CD4-positive, alpha-beta T cell (primary cell): ENCODE data around the gene HSFX4. TPM values are rescaled to one million over a fixed set of nuclear protein-coding genes. Genes with fewer than 3 reads are reported as not detected.
"Not testable (repeated sequence)": the region's sequence is repeated elsewhere in the genome, so short reads cannot be mapped to it uniquely, and the experiment has no call there.

ENCODE experiments used
- ATAC-seq: fragments of 200-7000 bp; cut with Tn5 transposase; one replicate; pipeline ENCODE4 v1.10.0; 2022; ENCODE audit warnings: mild to moderate bottlenecking; ENCODE audit not compliant: poor library complexity
- CTCF ChIA-PET: fragments of 350-600 bp; sonication (Branson Sonifier 250); formaldehyde crosslinking; loops from one replicate; lab custom pipeline; 2021; ENCODE audit warnings: antibody characterized with exemption, inconsistent platforms; lab: Charles Lee
- POLR2A ChIA-PET: fragments of 350-600 bp; sonication (Branson Sonifier 250); formaldehyde crosslinking; loops from one replicate; lab custom pipeline; 2021; ENCODE audit warnings: antibody characterized with exemption, inconsistent platforms; lab: Charles Lee
- DNase-seq, 14 experiments: peaks; one replicate each; pipeline ENCODE4 v3.0.0-alpha.2; 2013 to 2020; ENCODE audit warnings: mixed read lengths in 2 of 14
- H3K27ac ChIP-seq, 2 donors: one replicate each; pipeline versions ENCODE4 v1.5.1 to v1.7.0; 2013; ENCODE audit warnings: low read length in 2 of 2, low read depth in 1 of 2, mild to moderate bottlenecking in 1 of 2
- H3K27me3 ChIP-seq, 2 experiments: 1 replicate in 1 of 2; 2 replicates in 1 of 2; pipeline versions ENCODE4 v1.6.1 to v1.7.0; 2013; ENCODE audit warnings: low read length in 2 of 2, control low read depth in 1 of 2, mild to moderate bottlenecking in 1 of 2, moderate library complexity in 1 of 2; ENCODE audit not compliant: insufficient read depth in 2 of 2, control insufficient read depth in 1 of 2
- H3K36me3 ChIP-seq: one replicate; pipeline ENCODE4 v1.6.1; 2013; ENCODE audit warnings: low read length, control low read depth; ENCODE audit not compliant: insufficient read depth
- H3K4me1 ChIP-seq: one replicate; pipeline ENCODE4 v1.6.1; 2013; ENCODE audit warnings: low read length, control low read depth; ENCODE audit not compliant: insufficient read depth
- H3K4me3 ChIP-seq: one replicate; pipeline ENCODE4 v1.5.1; 2013; ENCODE audit warnings: mild to moderate bottlenecking, low read length, moderate library complexity
- H3K9me3 ChIP-seq, 2 experiments: 1 replicate in 1 of 2; 2 replicates in 1 of 2; pipeline versions ENCODE4 v1.6.1 to v1.7.0; 2013; ENCODE audit warnings: low read length in 2 of 2, mild to moderate bottlenecking in 2 of 2, control low read depth in 1 of 2, moderate library complexity in 1 of 2; ENCODE audit not compliant: control insufficient read depth in 1 of 2, insufficient read depth in 1 of 2
- H3K27ac Mint-ChIP-seq: one replicate; pipeline ENCODE4 v1.8.0; 2020; ENCODE audit warnings: mixed read lengths
- H3K27me3 Mint-ChIP-seq: one replicate; pipeline ENCODE4 v1.8.0; 2021; ENCODE audit warnings: mixed read lengths
- H3K36me3 Mint-ChIP-seq: one replicate; pipeline ENCODE4 v1.8.0; 2021; ENCODE audit warnings: low read depth, mixed read lengths
- H3K4me1 Mint-ChIP-seq: one replicate; pipeline ENCODE4 v1.8.0; 2021; ENCODE audit warnings: low read depth, mixed read lengths
- H3K4me3 Mint-ChIP-seq: one replicate; pipeline ENCODE4 v1.8.0; 2020; ENCODE audit warnings: mild to moderate bottlenecking, mixed read lengths
- H3K9me3 Mint-ChIP-seq: one replicate; pipeline ENCODE4 v1.8.0; 2020; ENCODE audit warnings: mixed read lengths
- CTCF ChIP-seq: fragments of 200-600 bp; IDR thresholded peaks from one replicate; pipeline ENCODE4 v1.8.0; 2022; ENCODE audit warnings: antibody characterized with exemption, mild to moderate bottlenecking
- intact Hi-C, 2 experiments: fragments of 100-400 bp; cut with DNase I in 1 of 2; cut with micrococcal nuclease in 1 of 2; formaldehyde crosslinking; loops; one replicate each; pipeline versions ENCODE4 v1.15.1 to v1.9.0; 2023 to 2025; cut with DNase I, micrococcal nuclease
- total RNA-seq, 174 experiments: library from RNA in 2 of 174; stranded (reverse) in 2 of 174; gene quantifications; one replicate each; pipeline ENCODE4 v1.2.3 and lab custom pipeline; 2021 to 2026

HSFX4 gene
- total RNA-seq, 2 experiments from 2014 or later = not detected

GRCh38 chrX:149909324-149910177 lies 19.8 kb upstream of the HSFX4 start:
- Histone ChIP-seq H3K36me3 (no peaks in the 10 kb centered on the region), H3K27me3 (no peaks in the 10 kb centered on the region), H3K27ac (no peak overlapping the region), H3K4me1 (no peaks in the 10 kb centered on the region), H3K4me3 (no peak overlapping the region), H3K9me3 (no peaks in the 10 kb centered on the region)
- intact Hi-C loops = no loop called here
- no peak for ATAC-seq
- ChIA-PET POLR2A (no interaction called here), CTCF (no interaction called here)
- DNase-seq = no peak
- Mint-ChIP-seq H3K27me3 (no peaks in the 10 kb centered on the region), H3K9me3 (peaks cover 3% of the 10 kb centered on the region), H3K4me1 (peaks cover under 1% of the 10 kb centered on the region), H3K36me3 (no peaks in the 10 kb centered on the region), H3K4me3 (no peak overlapping the region), H3K27ac (no peak overlapping the region)
- TF ChIP-seq CTCF = no peak

GRCh38 chrX:149910178-149910695 lies 19.1 kb upstream of the HSFX4 start:
- intact Hi-C loops = no loop called here
- Histone ChIP-seq H3K9me3 (no peaks in the 10 kb centered on the region), H3K36me3 (no peaks in the 10 kb centered on the region), H3K27me3 (no peaks in the 10 kb centered on the region), H3K4me1 (no peaks in the 10 kb centered on the region), H3K27ac (no peak overlapping the region), H3K4me3 (no peak overlapping the region)
- no peaks in the 10 kb centered on the region for H3K36me3 Mint-ChIP-seq
- H3K9me3 Mint-ChIP-seq = peaks cover 3% of the 10 kb centered on the region
- ChIA-PET CTCF (no interaction called here), POLR2A (no interaction called here)
- no peaks in the 10 kb centered on the region for H3K27me3 Mint-ChIP-seq
- no peak for DNase-seq
- no peak for TF ChIP-seq CTCF
- no peak overlapping the region for H3K27ac Mint-ChIP-seq
- no peaks in the 10 kb centered on the region for H3K4me1 Mint-ChIP-seq
- no peak for ATAC-seq
- H3K4me3 Mint-ChIP-seq = no peak overlapping the region

- intact Hi-C loops = no loop called here
- no peaks in the 10 kb centered on the region for H3K36me3 Mint-ChIP-seq
- no peak overlapping the region for H3K4me3 Mint-ChIP-seq
- no peaks in the 10 kb centered on the region for H3K4me1 Mint-ChIP-seq
- POLR2A ChIA-PET = no interaction called here
- Histone ChIP-seq H3K4me3 (no peak overlapping the region), H3K9me3 (no peaks in the 10 kb centered on the region), H3K27ac (no peak overlapping the region), H3K4me1 (no peaks in the 10 kb centered on the region), H3K36me3 (no peaks in the 10 kb centered on the region), H3K27me3 (no peaks in the 10 kb centered on the region)
- TF ChIP-seq CTCF = no peak
- DNase-seq = peak in 2 of 14 experiments; percentile 8 to 28
- H3K9me3 Mint-ChIP-seq = peaks cover 3% of the 10 kb centered on the region
- ATAC-seq = no peak
- H3K27ac Mint-ChIP-seq = no peak overlapping the region
- CTCF ChIA-PET = no interaction called here
- H3K27me3 Mint-ChIP-seq = no peaks in the 10 kb centered on the region
These were observed 12.5 kb upstream of the HSFX4 start for GRCh38 chrX:149916745-149917392.

- H3K4me3 Mint-ChIP-seq, CTCF ChIA-PET, H3K4me1 ChIP-seq, H3K36me3 Mint-ChIP-seq, POLR2A ChIA-PET, H3K4me1 Mint-ChIP-seq, H3K27ac ChIP-seq, H3K27me3 ChIP-seq, H3K9me3 Mint-ChIP-seq, H3K4me3 ChIP-seq, DNase-seq, ATAC-seq, intact Hi-C loops, H3K9me3 ChIP-seq, H3K36me3 ChIP-seq, H3K27me3 Mint-ChIP-seq, H3K27ac Mint-ChIP-seq: not testable (repeated sequence)
These were observed 5.5 kb upstream of the HSFX4 start for GRCh38 chrX:149923836-149924235.

- H3K27me3 Mint-ChIP-seq, H3K9me3 Mint-ChIP-seq, H3K4me3 Mint-ChIP-seq, H3K4me1 ChIP-seq, H3K4me3 ChIP-seq, H3K27me3 ChIP-seq, H3K27ac ChIP-seq, H3K36me3 Mint-ChIP-seq, POLR2A ChIA-PET, H3K27ac Mint-ChIP-seq, DNase-seq, ATAC-seq, intact Hi-C loops, H3K9me3 ChIP-seq, H3K4me1 Mint-ChIP-seq, H3K36me3 ChIP-seq, CTCF ChIA-PET: not testable (repeated sequence)
These were observed 4.9 kb upstream of the HSFX4 start for GRCh38 chrX:149924434-149924833.
